ENCODE data around the gene EXD3. TPM values are rescaled to one million over a fixed set of nuclear protein-coding genes. Genes with fewer than 3 reads are reported as not detected.

The EXD3 gene
- total and polyA plus RNA-seq, 2 donors = 3.4 to 16.8 TPM

DNA sequence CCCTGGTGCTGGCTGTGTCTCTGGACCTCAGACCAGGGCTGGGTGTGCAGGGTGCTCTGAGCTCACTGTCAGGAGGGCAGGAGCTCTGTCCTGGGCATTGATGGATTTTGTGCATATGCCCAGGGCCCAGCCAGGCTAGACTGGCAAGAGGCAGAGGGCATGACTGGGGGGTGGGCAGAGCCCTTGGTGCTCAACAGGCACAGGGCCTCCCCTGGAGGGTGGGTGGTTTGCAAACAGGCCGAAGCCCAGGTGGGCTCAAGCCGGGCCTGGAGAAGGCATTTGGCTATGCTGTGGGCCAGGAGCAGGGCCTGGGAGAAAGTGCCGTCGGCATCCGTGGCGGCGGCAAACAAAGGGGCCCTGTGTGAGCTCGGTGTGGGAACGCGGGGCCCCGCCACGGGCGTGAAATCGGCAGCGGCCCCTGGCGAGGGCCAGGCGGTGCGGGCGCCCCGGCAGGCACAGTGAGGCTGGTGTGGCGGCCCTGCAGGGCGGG is 119.0 kb downstream of the EXD3 start:
- DNase-seq (ENCODE audit: low read depth in 6 of 9, low spot score in 9 of 9) = no peak
- Histone ChIP-seq H3K27me3 (ENCODE audit: control insufficient read depth in 2 of 2, insufficient read depth in 1 of 2, low read length in 1 of 2) (peaks cover 72 to 90% of the 10 kb centered on the region in 2 donors), H3K9me3 (ENCODE audit: control insufficient read depth in 2 of 2, insufficient read depth in 1 of 2, low read length in 1 of 2) (no peaks in the 10 kb centered on the region), H3K27ac (ENCODE audit: low read depth in 1 of 2, low read length in 1 of 2) (peak overlapping the region; percentile 26 to 58), H3K4me1 (ENCODE audit: control insufficient read depth in 2 of 2, insufficient read depth in 2 of 2, low read length in 2 of 2) (peaks cover 8 to 67% of the 10 kb centered on the region in 2 donors), H3K4me3 (ENCODE audit: low read length in 2 of 2) (no peak overlapping the region), H3K36me3 (ENCODE audit: control insufficient read depth in 2 of 2, insufficient read depth in 2 of 2, low read length in 1 of 2) (no peaks in the 10 kb centered on the region)
- WGBS = 92% methylated on average over 22 of the region's 22 CpGs

DNA sequence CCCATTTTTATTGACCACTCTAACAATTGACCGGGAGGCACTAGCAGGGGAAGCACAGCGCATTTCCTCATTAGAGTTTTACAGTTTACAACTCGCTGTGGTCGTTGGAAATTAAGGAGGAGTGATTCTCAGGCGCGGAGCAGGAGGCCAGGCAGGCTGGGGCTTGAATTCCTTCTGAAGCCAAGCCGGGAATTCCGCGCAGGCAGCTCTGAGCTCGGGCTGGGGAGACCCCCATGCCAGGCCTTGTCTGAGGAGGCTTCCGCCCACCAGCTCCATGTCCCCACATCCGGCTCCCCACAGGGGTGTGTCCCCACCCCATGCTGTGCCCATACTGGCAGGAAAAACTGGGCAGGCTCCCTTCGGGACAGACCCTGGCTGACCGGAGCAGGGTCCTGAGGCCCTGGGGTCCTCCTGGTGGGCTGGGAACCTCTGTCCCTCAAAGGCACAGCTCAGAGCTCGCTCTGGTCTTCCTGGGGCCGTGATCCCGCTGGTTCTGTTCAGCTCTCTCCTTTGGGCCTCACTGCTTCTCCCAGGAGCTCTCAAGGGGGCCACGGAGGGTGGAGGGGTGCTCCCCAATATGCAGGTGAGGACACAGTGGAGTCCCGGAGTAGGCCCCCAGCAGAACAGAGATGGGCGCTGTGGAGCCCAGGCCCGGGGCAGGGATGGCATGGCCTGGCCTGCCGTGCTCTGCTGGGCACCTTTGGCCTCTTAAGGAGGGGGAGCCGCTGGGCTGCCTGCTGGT is 119.6 kb downstream of the EXD3 start:
- Histone ChIP-seq H3K9me3 (ENCODE audit: control insufficient read depth in 2 of 2, insufficient read depth in 1 of 2, low read length in 1 of 2) (no peaks in the 10 kb centered on the region), H3K27ac (ENCODE audit: low read depth in 1 of 2, low read length in 1 of 2) (peak overlapping the region; percentile 76 to 79), H3K27me3 (ENCODE audit: control insufficient read depth in 2 of 2, insufficient read depth in 1 of 2, low read length in 1 of 2) (peaks cover 78 to 93% of the 10 kb centered on the region in 2 donors), H3K4me1 (ENCODE audit: control insufficient read depth in 2 of 2, insufficient read depth in 2 of 2, low read length in 2 of 2) (peaks cover 8 to 70% of the 10 kb centered on the region in 2 donors), H3K36me3 (ENCODE audit: control insufficient read depth in 2 of 2, insufficient read depth in 2 of 2, low read length in 1 of 2) (no peaks in the 10 kb centered on the region), H3K4me3 (ENCODE audit: low read length in 2 of 2) (no peak overlapping the region)
- 88% methylated on average over 23 of the region's 23 CpGs for WGBS
- DNase-seq (ENCODE audit: low read depth in 6 of 9, low spot score in 9 of 9) = no peak

GRCh38 chr9:137302449-137303150 is 120.4 kb downstream of the EXD3 start:
- peak overlapping the region in 1 of 2 donors; percentile 58 for H3K4me3 ChIP-seq (ENCODE audit: low read length in 2 of 2)
- DNase-seq (ENCODE audit: low read depth in 6 of 9, low spot score in 9 of 9) = no peak
- H3K36me3 ChIP-seq (ENCODE audit: control insufficient read depth in 2 of 2, insufficient read depth in 2 of 2, low read length in 1 of 2) = no peaks in the 10 kb centered on the region
- H3K27me3 ChIP-seq (ENCODE audit: control insufficient read depth in 2 of 2, insufficient read depth in 1 of 2, low read length in 1 of 2) = peaks cover 83 to 92% of the 10 kb centered on the region in 2 donors
- H3K4me1 ChIP-seq (ENCODE audit: control insufficient read depth in 2 of 2, insufficient read depth in 2 of 2, low read length in 2 of 2) = peaks cover 8 to 63% of the 10 kb centered on the region in 2 donors
- H3K9me3 ChIP-seq (ENCODE audit: control insufficient read depth in 2 of 2, insufficient read depth in 1 of 2, low read length in 1 of 2) = no peaks in the 10 kb centered on the region
- WGBS = 10% methylated on average over 78 of the region's 78 CpGs
- H3K27ac ChIP-seq (ENCODE audit: low read depth in 1 of 2, low read length in 1 of 2) = peak overlapping the region; percentile 76 to 79

GRCh38 chr9:137302118-137302448 is 120.9 kb downstream of the EXD3 start, which contains the start of gene NRARP:
Gene NRARP, minus strand, starts transcription at chr9:137302271. Its CDS starts 343 bp downstream, at chr9:137301928.
- Histone ChIP-seq H3K9me3 (ENCODE audit: control insufficient read depth in 2 of 2, insufficient read depth in 1 of 2, low read length in 1 of 2) (no peaks in the 10 kb centered on the region), H3K27ac (ENCODE audit: low read depth in 1 of 2, low read length in 1 of 2) (peak within 1 kb of the TSS; percentile 76 to 79), H3K4me1 (ENCODE audit: control insufficient read depth in 2 of 2, insufficient read depth in 2 of 2, low read length in 2 of 2) (peaks cover 8 to 58% of the 10 kb centered on the region in 2 donors), H3K4me3 (ENCODE audit: low read length in 2 of 2) (peak within 1 kb of the TSS; percentile 29 to 58), H3K27me3 (ENCODE audit: control insufficient read depth in 2 of 2, insufficient read depth in 1 of 2, low read length in 1 of 2) (peaks cover 85 to 92% of the 10 kb centered on the region in 2 donors), H3K36me3 (ENCODE audit: control insufficient read depth in 2 of 2, insufficient read depth in 2 of 2, low read length in 1 of 2) (no peaks in the 10 kb centered on the region)
- under 1% methylated on average over 60 of the region's 60 CpGs for WGBS
- peak in 8 of 9 donors; percentile 58 to 91 (median 82) for DNase-seq (ENCODE audit: low read depth in 6 of 9, low spot score in 9 of 9)

- Histone ChIP-seq H3K27me3 (ENCODE audit: control insufficient read depth in 2 of 2, insufficient read depth in 1 of 2, low read length in 1 of 2) (peaks cover 85 to 92% of the 10 kb centered on the region in 2 donors), H3K9me3 (ENCODE audit: control insufficient read depth in 2 of 2, insufficient read depth in 1 of 2, low read length in 1 of 2) (no peaks in the 10 kb centered on the region), H3K36me3 (ENCODE audit: control insufficient read depth in 2 of 2, insufficient read depth in 2 of 2, low read length in 1 of 2) (no peaks in the 10 kb centered on the region), H3K4me3 (ENCODE audit: low read length in 2 of 2) (peak overlapping the region; percentile 29 to 58), H3K4me1 (ENCODE audit: control insufficient read depth in 2 of 2, insufficient read depth in 2 of 2, low read length in 2 of 2) (peaks cover 8 to 50% of the 10 kb centered on the region in 2 donors), H3K27ac (ENCODE audit: low read depth in 1 of 2, low read length in 1 of 2) (peak overlapping the region in 1 of 2 donors; percentile 15)
- WGBS = 1% methylated on average over 115 of the region's 115 CpGs
- no peak for DNase-seq (ENCODE audit: low read depth in 6 of 9, low spot score in 9 of 9)
These were observed 121.6 kb downstream of the EXD3 start for GRCh38 chr9:137301081-137301947.

- H3K27me3 ChIP-seq (ENCODE audit: control insufficient read depth in 2 of 2, insufficient read depth in 1 of 2, low read length in 1 of 2) = peaks cover 88 to 90% of the 10 kb centered on the region in 2 donors
- H3K4me1 ChIP-seq (ENCODE audit: control insufficient read depth in 2 of 2, insufficient read depth in 2 of 2, low read length in 2 of 2) = peaks cover 8 to 43% of the 10 kb centered on the region in 2 donors
- 6% methylated on average over 25 of the region's 25 CpGs for WGBS
These were observed 122.3 kb downstream of the EXD3 start for GRCh38 chr9:137300567-137301080.

GRCh38 chr9:137299938-137300337 is 123.0 kb downstream of the EXD3 start:
- WGBS = 83% methylated on average over 16 of the region's 16 CpGs
- peaks cover 86 to 91% of the 10 kb centered on the region in 2 donors for H3K27me3 ChIP-seq (ENCODE audit: control insufficient read depth in 2 of 2, insufficient read depth in 1 of 2, low read length in 1 of 2)
- DNase-seq (ENCODE audit: low read depth in 6 of 9, low spot score in 9 of 9) = no peak
- H3K4me1 ChIP-seq (ENCODE audit: control insufficient read depth in 2 of 2, insufficient read depth in 2 of 2, low read length in 2 of 2) = peaks cover 8 to 38% of the 10 kb centered on the region in 2 donors
- no peaks in the 10 kb centered on the region for H3K36me3 ChIP-seq (ENCODE audit: control insufficient read depth in 2 of 2, insufficient read depth in 2 of 2, low read length in 1 of 2)
- H3K9me3 ChIP-seq (ENCODE audit: control insufficient read depth in 2 of 2, insufficient read depth in 1 of 2, low read length in 1 of 2) = peaks cover 0 to 2% of the 10 kb centered on the region in 2 donors
- H3K27ac ChIP-seq (ENCODE audit: low read depth in 1 of 2, low read length in 1 of 2) = no peak overlapping the region
- H3K4me3 ChIP-seq (ENCODE audit: low read length in 2 of 2) = peak overlapping the region in 1 of 2 donors; percentile 29

More at GRCh38 chr9:137300567-137301080, 122.3 kb downstream of the EXD3 start:
- H3K36me3 ChIP-seq (ENCODE audit: control insufficient read depth in 2 of 2, insufficient read depth in 2 of 2, low read length in 1 of 2) = no peaks in the 10 kb centered on the region
- no peak for DNase-seq (ENCODE audit: low read depth in 6 of 9, low spot score in 9 of 9)
- peak overlapping the region; percentile 29 to 58 for H3K4me3 ChIP-seq (ENCODE audit: low read length in 2 of 2)
- no peaks in the 10 kb centered on the region for H3K9me3 ChIP-seq (ENCODE audit: control insufficient read depth in 2 of 2, insufficient read depth in 1 of 2, low read length in 1 of 2)
- no peak overlapping the region for H3K27ac ChIP-seq (ENCODE audit: low read depth in 1 of 2, low read length in 1 of 2)

DNA sequence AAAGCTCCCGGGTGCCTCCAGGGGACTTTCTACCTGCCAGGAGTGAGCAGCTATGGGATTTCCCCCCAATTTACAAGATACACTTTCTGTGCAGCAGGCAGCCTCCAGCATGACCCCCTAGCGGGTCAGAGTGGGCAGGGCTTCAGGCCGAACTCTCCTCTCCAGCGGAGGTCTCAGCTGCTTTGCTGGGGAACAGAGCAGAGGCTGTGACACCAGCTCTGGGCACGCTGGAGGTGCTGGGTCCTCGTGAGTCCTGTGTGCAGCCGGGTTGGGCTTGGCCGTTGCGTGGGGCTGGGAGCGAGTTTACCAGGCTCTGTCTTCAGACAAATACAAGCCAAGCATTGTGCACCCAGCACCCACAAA is 123.8 kb downstream of the EXD3 start:
- Histone ChIP-seq H3K27me3 (ENCODE audit: control insufficient read depth in 2 of 2, insufficient read depth in 1 of 2, low read length in 1 of 2) (peaks cover 86 to 92% of the 10 kb centered on the region in 2 donors), H3K4me1 (ENCODE audit: control insufficient read depth in 2 of 2, insufficient read depth in 2 of 2, low read length in 2 of 2) (peaks cover 8 to 33% of the 10 kb centered on the region in 2 donors), H3K9me3 (ENCODE audit: control insufficient read depth in 2 of 2, insufficient read depth in 1 of 2, low read length in 1 of 2) (peaks cover 3 to 10% of the 10 kb centered on the region in 2 donors), H3K27ac (ENCODE audit: low read depth in 1 of 2, low read length in 1 of 2) (no peak overlapping the region), H3K4me3 (ENCODE audit: low read length in 2 of 2) (no peak overlapping the region), H3K36me3 (ENCODE audit: control insufficient read depth in 2 of 2, insufficient read depth in 2 of 2, low read length in 1 of 2) (no peaks in the 10 kb centered on the region)
- WGBS = 94% methylated on average over 10 of the region's 10 CpGs
- DNase-seq (ENCODE audit: low read depth in 6 of 9, low spot score in 9 of 9) = no peak
